ENCODE data around the gene CAMKK1.

Gene CAMKK1

DNA sequence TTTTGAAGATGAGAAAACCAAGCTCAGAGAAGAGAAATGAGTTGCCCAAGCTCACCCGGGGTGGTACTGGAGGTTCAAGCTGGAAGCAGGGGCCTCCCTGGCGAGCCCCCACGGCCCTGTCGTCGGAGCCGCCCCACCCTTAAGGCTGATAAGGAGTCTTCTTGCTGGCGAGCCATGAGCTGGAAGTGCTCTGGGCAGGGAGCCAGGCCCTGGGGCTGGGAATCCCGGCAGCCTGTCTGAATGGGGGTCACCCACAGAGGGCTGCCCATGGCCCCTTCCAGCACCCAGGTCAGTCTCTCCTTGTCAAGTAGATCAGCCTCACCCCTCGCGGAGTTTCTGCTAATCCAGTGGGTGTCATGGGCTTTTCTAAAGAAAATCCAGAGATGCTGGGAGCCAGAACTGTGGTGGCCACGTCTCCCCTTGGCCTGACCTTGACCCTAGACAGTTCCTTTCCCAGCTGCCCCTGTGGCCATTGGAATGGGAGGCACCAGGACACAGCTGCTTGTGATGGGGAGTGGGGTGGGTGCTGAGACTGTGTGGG, 24.6 kb upstream of the CAMKK1 start:
- DNase-seq = no peak

DNA sequence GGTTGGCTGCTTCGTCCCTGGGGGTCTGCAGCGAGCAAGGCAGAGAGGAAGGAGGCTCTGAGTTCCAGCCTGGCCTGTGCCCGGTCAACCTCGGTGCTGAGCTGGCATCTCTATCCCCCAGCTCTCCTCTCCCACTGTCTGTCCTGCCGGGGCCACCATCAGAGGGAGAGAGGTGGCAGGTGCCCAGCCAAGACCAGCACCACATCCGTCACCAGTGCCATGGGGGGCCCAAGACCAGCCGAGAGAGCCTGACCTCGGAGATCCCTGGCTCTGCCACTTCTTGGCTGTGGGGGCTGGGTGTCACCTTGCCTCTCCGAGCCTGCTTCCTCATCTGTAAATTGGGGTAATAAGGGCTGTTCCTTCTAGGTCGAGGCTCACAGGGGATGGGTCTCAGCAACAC, 24.0 kb upstream of the CAMKK1 start:
- peak; percentile 65 for DNase-seq

DNA sequence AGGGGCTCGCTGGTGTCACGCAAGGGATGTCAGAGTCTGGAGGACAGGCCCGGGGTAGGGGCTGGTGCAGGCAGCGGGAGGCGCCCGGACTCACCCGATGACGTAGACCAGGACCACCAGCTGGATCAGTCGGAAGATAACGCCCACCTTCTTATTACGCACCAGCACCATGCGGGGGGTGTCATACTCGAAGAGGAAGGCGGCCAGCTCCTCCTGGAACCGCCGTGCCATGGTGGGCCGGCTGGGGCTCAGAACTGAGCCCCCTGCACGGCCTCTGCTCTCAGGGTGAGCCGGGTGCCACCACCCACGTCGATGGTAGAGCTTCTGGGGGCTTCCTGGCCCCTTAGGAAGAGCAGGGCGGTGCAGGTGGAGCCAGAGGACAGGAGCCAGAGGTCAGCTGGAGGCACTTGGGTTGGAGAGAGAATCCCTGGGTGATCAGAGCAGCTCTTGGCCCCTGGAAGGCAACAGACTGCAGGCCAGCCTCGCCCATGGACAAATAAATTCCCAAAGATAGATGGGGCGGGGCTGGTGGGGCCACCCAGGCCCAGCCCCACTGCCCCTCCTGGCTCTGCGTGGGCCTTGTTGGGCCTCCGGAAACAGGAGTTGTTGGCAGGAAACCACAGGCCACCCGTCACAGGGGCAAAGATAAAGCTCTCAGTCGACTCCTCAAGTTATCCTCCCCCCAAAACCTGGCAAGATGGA, 23.3 kb upstream of the CAMKK1 start, which contains the start of gene P2RX1:
P2RX1 (minus strand) TSS at position 471 of the 702 bp plus-strand sequence; CDS start at position 231, 240 bp downstream.
- peak; percentile 95 for DNase-seq

DNA sequence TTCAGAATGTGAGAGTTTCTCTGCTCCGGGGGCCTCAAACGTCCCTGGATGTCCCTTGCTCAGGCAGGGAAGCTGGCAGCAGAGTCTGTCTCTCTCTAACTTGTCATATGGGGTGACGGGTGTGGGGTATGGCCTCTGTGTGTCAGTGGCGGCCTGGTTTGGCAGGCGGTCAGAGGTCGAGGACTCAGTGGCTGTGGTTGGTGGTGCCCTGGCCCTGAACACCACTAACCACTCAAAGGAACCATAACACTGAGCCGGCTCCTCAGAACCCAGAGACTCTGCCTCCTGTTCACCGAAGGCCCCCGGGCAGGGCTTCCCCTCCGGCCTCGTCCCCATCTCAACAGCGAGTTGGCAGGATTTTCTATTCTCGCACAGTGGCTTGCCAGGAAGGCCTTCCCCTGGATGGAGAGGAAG, 22.7 kb upstream of the CAMKK1 start:
- no peak for DNase-seq

DNA sequence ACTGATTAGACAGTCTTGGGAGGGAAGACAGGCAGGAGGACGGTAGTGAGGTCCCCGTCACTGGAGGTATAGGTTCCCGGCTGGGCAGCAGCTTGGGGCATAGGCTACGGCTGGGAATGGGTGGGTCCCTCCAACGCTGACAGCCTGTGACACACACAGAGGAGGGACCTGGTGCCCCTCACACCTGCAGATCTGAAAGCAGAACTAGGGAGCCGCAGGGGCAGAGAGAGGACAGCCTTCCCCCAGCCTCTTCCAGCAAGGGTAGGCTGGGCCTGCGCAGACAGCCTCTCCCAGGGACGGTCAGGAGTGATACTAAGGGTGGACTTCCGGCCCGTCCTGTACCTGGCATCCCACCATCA, 21.4 kb upstream of the CAMKK1 start:
- DNase-seq = peak; percentile 22

DNA sequence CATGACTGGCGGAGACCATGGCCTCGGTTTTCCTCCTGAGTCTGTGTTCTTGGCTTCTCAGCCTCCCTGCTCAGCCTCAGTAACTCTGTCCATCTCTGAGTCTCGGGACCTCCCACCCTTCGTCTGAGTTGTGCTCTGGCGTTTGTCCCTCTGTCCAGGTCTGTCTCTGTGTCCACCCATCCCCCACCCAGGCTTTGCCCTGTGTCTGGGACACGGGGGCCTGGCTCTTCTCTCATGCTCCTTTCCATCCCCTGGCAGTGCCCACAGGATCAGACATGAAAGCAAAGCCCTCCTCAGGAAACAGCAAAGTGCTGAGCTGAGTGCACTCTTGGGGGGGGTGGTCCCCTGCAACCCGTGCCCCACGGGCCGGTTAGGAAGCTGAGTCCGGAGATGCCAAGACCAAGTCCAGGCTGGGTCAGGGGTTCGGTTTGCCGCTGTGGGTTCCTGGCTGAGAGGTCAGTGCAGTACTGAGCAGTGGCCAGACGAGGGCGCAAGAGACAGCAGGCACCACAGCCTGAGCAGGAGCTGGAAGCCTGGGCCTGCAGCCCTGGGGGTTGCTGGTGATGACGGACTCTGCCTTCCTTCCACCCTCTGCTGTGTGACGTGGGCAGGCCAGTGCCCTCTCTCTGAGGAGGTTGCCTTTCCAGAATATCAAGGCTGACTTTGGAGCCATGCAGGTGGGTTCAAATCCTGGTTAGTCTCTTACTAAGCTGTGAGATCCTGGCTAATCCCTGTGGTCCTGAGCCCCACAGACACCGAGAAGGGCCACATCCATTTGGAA, 20.9 kb upstream of the CAMKK1 start:
- peak; percentile 76 for DNase-seq

DNA sequence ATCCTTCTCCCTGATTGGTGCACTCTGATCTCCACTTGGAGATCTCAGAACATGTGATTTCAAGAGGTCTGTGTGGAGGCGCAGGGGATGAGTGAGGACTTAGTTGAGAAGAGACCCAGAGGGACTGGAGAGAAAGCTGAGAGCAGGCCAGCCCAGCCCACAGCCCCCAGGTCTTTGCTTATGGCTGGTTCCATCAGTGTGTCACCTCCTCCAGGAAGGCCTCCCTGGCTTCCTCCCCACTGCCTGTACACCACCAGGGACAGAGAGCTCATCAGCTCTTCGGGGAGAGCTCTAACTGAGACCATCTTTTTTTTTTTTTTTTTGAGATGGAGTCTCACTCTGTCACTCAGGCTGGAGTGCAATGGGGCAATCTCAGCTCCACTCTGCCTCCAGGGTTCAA, 20.0 kb upstream of the CAMKK1 start:
- no peak for DNase-seq

DNA sequence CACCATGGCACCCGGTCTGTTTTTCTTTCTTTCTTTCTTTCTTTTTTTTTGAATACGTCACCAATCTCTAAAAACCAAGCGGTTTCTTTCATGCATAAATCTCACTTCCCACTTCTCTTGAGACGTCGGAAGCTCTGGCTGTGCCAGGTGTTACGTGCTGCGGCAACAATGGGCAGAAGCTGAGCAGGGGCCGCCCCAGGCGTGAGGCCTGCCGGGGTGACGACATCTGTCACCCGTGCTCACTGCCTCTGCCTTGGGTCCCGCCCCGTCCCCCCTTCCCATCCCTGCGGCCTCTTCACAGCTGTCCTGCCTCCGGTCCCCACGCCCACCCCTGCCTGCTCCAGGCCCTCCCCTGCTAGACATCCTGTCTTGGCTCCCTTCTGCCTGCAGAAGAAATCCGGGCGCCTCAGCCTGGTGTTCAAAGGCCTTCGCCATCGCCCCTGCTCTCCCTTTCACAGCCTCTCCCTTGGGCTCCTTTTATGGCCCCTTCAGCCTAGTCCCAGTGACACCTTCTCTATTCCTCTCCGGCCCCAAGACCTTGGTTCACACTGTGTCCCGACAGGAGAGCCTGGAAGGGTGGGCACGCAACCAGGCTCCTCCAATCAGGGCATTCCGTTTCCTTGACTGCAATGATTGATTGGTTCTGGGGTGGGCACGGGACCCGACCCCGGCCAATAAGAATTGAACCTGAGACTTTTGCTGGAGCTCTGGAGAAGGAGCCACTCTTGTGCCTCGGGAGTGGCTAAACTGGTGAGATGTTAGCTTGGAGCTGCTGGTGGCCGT, 18.6 kb upstream of the CAMKK1 start:
- DNase-seq = no peak

DNA sequence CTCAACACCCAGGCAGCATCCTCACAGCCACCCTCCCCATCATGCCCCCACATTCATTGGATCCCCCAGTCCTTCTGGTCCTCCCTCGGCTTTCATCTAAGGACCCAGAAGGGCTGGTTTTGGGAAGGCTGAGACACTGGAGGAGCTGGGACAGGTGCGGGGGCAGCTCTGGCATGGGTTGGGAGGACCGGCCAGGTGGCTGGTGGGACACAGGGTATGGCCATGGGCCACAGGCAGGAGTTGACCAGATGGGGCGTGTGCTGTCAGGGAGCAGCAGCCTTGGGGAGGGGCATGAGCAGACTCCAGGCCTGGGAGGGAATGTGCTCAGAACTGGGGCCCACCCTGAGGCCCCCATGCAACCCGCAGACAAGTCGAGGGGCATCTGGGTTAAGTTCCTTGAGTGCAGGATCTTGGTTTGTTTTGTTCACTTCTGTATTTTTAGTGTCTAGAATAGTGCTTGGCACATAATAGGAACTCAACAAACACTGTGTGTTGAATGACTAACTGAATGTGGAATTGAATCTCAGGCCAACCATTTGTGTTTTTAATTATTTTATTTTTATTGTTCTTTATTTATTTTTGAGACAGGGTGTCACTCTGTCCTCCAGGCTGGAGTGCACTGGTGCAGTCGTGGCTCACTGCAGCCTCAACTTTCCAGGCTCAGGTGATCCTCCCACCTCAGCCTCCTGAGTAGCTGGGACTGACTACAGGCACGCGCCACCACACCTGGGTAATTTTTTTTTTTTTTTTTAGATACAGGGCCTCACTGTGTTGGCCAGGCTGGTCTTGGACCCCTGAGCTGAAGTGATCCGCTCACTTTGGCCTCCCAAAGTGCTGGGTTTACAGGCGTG, 17.8 kb upstream of the CAMKK1 start:
- DNase-seq = no peak

DNA sequence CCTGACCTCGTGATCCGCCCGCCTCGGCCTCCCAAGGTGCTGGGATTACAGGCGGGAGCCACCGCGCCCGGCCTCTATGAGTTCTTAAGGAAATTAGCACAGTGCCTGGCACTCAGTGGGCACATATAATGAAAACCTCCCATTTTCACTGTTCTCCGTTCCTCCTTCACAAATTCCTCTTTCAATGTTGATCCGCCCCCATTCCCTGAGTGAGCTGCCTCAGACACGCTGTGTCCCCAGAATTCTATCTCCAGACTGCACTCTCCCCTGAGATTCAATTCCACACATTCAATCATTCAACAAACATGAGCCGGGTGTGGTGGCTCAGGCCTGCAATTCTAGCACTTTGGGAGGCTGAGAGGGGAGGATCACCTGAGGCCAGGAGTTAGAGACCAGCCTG, 16.4 kb upstream of the CAMKK1 start:
- DNase-seq = no peak

DNA sequence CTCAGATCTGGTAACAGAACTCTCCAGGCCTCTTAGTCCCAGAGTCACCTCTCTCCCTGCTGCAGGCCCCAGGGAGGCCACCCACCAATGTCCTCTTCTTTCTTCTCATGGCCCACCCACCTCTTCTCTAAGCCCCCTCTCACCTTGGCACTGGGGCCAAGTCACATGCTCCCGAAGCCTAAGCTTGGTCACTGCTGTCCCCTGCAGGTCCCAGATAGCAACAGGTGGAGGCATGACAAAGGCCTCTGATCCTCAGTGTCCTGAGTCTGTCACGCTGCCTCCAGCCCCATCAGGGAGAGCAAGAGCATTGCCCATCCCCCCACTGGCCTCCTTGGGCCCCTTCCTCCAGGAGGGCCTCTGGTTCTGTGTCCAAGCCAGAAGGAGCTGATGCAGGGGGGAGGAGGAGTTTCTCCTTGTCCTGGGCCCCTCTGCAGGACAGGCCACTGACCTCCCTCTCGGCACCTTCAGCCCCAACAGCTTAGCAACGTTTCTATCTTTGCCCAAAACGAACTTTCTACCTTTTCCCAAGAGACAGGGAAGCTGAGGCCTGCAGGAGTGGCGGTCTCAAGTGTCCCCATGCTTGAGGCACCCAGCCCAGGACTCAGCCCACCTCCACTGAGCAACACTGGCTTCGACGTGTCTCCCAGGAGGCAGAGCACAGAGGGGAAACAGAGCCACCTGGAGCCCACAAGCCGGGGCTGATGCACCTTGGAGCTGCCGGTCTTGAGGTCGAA, 14.8 kb upstream of the CAMKK1 start:
- DNase-seq = no peak

DNA sequence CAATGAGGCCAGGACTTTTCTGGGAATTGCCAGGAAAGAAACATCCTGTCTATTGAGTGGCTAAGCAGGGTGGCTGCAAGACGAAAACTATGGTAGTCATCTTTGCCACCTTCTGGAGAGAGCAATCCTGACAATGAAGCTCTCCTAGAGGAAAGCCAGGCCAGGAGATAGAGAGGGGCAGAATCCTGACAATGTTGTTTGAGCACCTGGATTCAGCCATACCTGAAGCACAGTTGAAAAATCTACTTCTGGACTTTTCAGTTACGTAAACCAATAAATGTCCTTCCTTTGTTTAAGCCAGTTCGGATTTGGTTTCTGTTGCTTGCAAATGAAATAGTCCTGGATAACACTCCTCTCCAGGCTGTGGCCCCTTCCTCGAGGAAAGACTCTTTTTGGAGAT, 14.0 kb upstream of the CAMKK1 start:
- DNase-seq = no peak

DNA sequence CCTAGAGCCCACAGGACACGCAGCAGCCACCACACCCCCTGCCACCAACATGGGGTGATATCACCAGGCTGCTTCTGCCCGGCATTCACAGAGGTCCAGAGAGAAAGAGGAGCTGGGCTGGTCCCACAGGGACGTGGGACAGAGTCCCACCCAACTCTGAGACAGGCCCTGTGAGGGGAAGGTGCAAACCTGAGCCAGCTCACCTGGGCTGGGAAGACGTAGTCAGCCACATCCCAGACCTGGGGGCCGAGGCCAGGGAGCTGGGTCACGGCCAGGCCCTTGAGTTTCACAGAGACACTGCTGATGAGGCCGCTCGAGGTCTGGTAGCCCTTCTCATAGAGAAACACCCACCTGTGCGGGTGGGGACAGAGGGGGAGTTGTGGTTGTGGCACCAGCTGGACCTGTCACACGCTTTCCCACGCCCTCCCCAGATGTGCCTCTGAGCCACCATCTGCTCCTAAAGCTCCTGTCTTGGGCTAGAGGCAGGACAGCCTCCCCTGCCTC, 12.2 kb upstream of the CAMKK1 start:
- no peak for DNase-seq

DNA sequence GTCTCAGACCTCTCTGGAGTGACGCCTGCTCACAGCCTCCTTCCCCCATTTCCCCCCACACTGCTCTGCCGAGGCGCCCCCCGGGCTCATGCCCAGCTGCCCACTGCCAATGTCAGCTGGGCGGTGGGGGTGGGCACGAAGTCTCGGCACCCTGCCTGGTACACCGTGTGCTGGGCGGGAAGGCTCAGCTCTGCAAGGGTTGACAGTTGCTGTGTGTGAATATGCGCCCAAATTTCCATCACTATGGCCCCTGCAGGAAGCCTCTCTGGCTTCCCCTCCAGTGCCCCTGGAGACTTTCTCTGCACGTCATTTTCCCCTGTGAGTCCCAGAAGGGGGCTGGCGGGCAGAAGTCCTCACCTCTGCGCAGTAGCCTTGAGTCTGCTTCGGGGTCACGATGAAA, 11.6 kb upstream of the CAMKK1 start:
- no peak for DNase-seq

DNA sequence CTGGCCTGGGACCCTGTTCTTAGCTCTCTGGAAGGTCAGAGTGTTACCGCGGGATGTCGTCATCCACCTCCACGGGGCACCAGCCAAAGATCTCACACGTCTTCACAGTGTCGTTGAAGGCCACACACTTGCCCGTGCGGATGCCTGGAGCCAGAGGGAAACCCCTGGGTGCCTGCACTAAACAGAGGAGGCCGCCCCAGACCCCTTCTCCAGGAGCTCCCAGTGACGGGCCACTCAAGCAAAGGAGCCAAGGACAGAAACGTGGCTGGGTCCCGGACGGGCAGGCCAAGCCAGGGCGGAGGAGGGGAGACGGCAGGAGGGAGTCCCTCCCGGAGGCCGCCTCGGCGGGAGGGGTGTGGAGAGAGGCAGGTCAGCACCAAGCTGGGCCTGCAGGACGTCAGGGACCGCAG, 11.0 kb upstream of the CAMKK1 start:
- DNase-seq = no peak

DNA sequence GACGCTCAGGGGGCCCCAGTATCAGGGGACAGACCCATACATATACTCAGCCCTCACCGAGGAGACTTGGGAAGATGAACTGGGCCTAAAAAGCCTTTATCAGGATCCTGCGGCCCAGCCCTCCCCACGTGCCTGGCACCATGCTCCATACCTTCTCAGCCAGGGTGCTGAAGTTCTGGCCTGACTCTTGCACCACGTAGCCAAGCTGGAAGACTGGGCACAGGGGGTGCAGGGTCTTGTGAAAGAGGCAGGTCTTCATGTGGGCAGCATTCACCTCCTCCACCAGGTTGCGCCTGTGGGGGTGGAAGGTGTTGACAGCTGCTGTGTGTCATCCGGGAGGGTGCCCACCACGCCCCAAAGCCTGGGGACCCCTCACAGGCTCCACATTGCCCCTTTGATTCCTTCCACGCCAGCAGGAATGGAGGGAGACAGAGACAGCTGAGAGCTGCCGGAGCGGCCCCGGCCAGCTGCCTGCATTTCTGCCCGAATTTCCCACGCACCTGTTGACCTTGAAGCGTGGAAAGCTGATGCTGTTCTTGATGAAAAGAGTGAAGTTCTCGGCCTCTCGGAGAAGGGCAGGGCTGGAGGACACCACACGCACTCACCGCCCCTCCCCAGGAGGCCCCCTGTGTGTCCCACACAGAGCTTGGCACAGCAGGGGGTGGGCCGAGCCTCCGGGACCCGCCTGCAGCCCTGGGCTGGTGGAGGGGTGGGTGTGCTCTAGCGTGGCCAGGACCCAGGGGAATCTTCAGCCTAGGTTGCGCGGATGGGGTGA, 10.4 kb upstream of the CAMKK1 start:
- no peak for DNase-seq

DNA sequence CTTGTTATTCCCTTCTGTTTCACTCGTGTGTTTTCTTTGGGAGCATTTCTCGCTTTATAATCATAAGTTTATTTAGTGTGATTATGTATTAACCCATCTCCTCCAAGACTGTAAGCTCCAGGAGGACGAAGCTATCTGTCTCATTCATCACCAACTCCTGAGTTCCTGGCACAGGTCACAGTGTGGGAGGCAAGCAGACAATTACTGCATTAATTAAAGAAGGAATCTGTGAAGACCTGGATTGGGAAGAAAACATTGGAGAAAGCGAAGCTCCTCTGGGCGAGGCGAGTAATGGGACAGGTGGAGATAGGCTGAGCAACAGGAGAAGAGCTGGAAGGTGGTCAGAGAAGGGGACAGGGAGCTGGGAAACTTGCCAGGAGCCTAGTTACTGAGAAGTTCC, 7.8 kb upstream of the CAMKK1 start:
- DNase-seq = no peak

DNA sequence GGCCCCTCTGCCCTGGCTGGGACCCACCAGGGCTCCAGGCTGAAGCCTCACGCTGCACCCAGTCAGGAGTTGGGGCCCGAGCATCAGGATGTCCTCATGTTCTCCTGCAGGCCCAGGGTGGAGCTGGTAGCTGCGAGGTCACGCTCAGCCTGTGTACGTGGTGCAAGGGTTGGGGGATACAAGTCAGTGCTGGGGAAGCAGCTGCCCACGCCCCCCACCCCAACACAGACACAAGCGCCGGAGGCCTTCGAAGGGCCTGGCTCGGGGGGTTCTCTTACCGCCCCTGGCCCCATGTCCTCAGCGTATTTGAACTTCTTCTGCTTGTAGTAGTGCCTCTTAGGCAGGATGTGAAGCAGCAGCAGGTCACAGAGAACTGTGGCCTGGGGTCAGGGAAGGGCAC, 4.9 kb upstream of the CAMKK1 start:
- DNase-seq = no peak

DNA sequence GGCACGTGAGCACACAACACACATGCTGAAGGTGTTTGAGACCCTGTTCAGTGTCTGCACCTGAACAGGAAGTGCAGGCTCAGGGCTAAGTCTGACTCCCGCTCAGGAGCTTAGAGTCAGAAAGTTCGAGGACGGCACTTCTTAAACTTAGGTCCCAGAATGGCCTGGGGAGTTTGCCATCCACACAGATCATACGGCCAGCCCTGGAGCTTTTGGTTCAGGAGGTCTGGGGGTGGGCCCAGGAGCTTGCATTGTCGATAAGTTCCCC, 4.0 kb upstream of the CAMKK1 start:
- no peak for DNase-seq

DNA sequence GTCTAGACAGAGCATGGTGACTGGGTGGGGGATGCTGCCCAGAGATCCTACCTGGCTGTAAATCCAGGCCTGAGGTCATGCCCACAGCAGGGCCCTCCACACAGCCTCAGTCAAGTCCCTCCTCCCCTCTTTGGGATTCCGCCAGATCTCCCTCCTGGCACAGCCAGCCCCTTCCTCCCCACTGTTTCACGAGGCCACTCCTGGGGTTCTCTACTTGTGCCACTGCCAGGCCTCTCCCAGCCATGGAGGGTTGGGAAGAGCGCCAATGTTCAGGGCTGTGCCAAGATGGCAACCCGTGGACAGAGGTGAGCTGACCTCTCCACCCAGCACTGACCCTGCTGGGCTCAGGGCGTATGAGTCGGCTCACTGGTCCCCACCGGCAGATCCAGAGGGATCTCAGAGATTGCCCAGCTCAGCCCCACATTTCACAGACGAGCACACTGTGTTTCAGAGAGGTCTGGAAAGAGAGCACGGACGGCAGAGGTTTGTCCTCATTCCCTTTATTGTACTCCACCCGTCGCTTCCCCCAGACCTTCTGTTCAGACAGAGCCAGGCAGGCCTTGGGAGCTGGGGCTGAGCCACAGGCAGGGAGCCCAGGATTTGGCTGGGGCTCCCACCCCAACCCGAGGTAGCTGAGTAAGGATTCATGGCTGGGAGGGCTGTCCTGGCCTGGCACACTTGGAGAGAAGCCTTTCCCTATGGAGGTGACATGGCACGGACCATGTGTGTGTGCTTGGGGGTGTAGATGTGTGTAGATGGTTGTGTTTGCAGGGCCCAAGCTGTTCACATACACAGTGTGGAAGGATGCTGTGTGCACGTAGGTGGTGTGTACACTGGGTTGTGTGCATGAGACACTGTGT, 3.5 kb upstream of the CAMKK1 start:
- no peak for DNase-seq

Data from GDM1 (cell line).